Psoas muscle (tissue), 8 donors: ENCODE results near the gene SNCG. TPM values are rescaled to one million over a fixed set of nuclear protein-coding genes. Genes with fewer than 3 reads are reported as not detected.
"Not testable (repeated sequence)": the region's sequence is repeated elsewhere in the genome, so short reads cannot be mapped to it uniquely, and the experiment has no call there.

ENCODE experiments used
- ATAC-seq, 4 donors: fragments of 200-7000 bp; cut with Tn5 transposase; one replicate each; pipeline ENCODE4 v1.9.1; 2020; ENCODE audit warnings: moderate library complexity in 3 of 4, mild to moderate bottlenecking in 2 of 4
- DNase-seq, 2 donors: peaks; one replicate each; pipeline ENCODE4 v3.0.0-alpha.2; 2020
- H3K27ac ChIP-seq: fragments of 200-600 bp; one replicate; pipeline ENCODE4 v1.8.0; 2022
- H3K27me3 ChIP-seq, 3 donors: fragments of 200-600 bp in 1 of 3; one replicate each; pipeline versions ENCODE4 v1.6.1 to v1.8.0; 2013 to 2022; ENCODE audit warnings: low read length in 2 of 3, mild to moderate bottlenecking in 2 of 3, moderate library complexity in 1 of 3; ENCODE audit not compliant: insufficient read depth in 3 of 3
- H3K36me3 ChIP-seq, 2 donors: fragments of 200-600 bp in 1 of 2; one replicate each; pipeline versions ENCODE4 v1.6.1 to v1.8.0; 2013 to 2022; ENCODE audit warnings: low read depth in 1 of 2, mild to moderate bottlenecking in 1 of 2, moderate library complexity in 1 of 2; ENCODE audit not compliant: insufficient read depth in 1 of 2
- H3K4me1 ChIP-seq: fragments of 200-600 bp; one replicate; pipeline ENCODE4 v1.8.0; 2022
- H3K4me3 ChIP-seq: fragments of 200-600 bp; one replicate; pipeline ENCODE4 v1.8.0; 2022; ENCODE audit warnings: mild to moderate bottlenecking
- H3K9me3 ChIP-seq: fragments of 200-600 bp; one replicate; pipeline ENCODE4 v1.8.0; 2022
- CTCF ChIP-seq: fragments of 200-600 bp; IDR thresholded peaks from one replicate; pipeline ENCODE4 v1.8.0; 2022; ENCODE audit warnings: antibody characterized with exemption
- WGBS, 3 donors: extraction: QIAGEN DNeasy Blood & Tissue Kit; methylation state at CpG; one replicate each; pipeline versions ENCODE4 v1.1.6 to v1.1.7; 2013; 5-methylcytosine and 5-hydroxymethylcytosine counted together
- intact Hi-C, 2 donors: fragments of 100-400 bp; cut with DNase I; formaldehyde crosslinking; loops; one replicate each; pipeline versions ENCODE4 v1.11.0 to v1.14.2; 2022
- polyA plus RNA-seq, 3 donors: library from polyadenylated mRNA; stranded (reverse); fragments of 200-250 nt; gene quantifications; one replicate each; pipeline ENCODE4 v1.2.3, GENCODE V29; 2013
- total RNA-seq, 4 donors: library from RNA; stranded (reverse); fragmentation: NEBNext Ultra II Directional in 2 of 4; extraction: Animal tissue kit (Norgen Biotek cat#: 25700) in 2 of 4; gene quantifications; one replicate each; pipeline versions ENCODE4 v1.2.1 to v1.2.4, GENCODE V29; 2021 to 2023
- donor health status: healthy with polysubstance abuse.
- donor health status: DM: no; HTN: no; CAD: no; lungs with moderate emphysema.
- donor health status: Bipolar disorder and iron deficiency.
- donor health status: healthy.
- donor health status: DM: yes; HTN: yes; CAD: no.
- donor health status: DM: no; HTN: no; CAD: no.
- donor health status: DM: no; HTN: no; CAD: no.
- donor health status: DM: yes; HTN: yes; CAD: no.

Gene SNCG
- total and polyA plus RNA-seq, 7 donors = 5.8 to 21.3 (median 11.0) TPM

GRCh38 chr10:86946213-86947155 is 11.9 kb upstream of the SNCG start:
- Histone ChIP-seq H3K27me3 (no peaks in the 10 kb centered on the region), H3K4me1 (peaks cover 6% of the 10 kb centered on the region), H3K9me3 (no peaks in the 10 kb centered on the region), H3K27ac (no peak overlapping the region), H3K4me3 (no peak overlapping the region), H3K36me3 (no peaks in the 10 kb centered on the region)
- no peak for ATAC-seq
- WGBS, 3 donors = 68 to 75% (median 69%) methylated on average over 13 of the region's 13 CpGs
- intact Hi-C loops = no loop called here
- peak; percentile 37 to 67 for DNase-seq
- TF ChIP-seq CTCF = no peak

- H3K9me3 ChIP-seq, DNase-seq, H3K36me3 ChIP-seq, H3K4me3 ChIP-seq, H3K27ac ChIP-seq, H3K4me1 ChIP-seq, intact Hi-C loops, ATAC-seq, H3K27me3 ChIP-seq: not testable (repeated sequence)
- 84 to 96% (median 93%) methylated on average over 4 of the region's 4 CpGs for WGBS, 3 donors
Measured at GRCh38 chr10:86947806-86948205, 10.6 kb upstream of the SNCG start.

- no peak for ATAC-seq
- H3K4me1 ChIP-seq = peaks cover 3% of the 10 kb centered on the region
- no peaks in the 10 kb centered on the region for H3K36me3 ChIP-seq
- no peak overlapping the region for H3K4me3 ChIP-seq
- DNase-seq = no peak
- intact Hi-C loops = no loop called here
- no peaks in the 10 kb centered on the region for H3K27me3 ChIP-seq
- H3K27ac ChIP-seq = no peak overlapping the region
- no peak for TF ChIP-seq CTCF
- WGBS, 3 donors = 52 to 78% (median 60%) methylated on average over 1 of the region's 1 CpG
- H3K9me3 ChIP-seq = no peaks in the 10 kb centered on the region
Measured at GRCh38 chr10:86950349-86950748, 8.1 kb upstream of the SNCG start.

- H3K9me3 ChIP-seq = no peaks in the 10 kb centered on the region
- no peaks in the 10 kb centered on the region for H3K27me3 ChIP-seq
- no peak overlapping the region for H3K4me3 ChIP-seq
- TF ChIP-seq CTCF = no peak
- intact Hi-C loops = no loop called here
- H3K4me1 ChIP-seq = no peaks in the 10 kb centered on the region
- ATAC-seq = no peak
- no peaks in the 10 kb centered on the region for H3K36me3 ChIP-seq
- peak in 1 of 2 donors; percentile 2 for DNase-seq
- H3K27ac ChIP-seq = no peak overlapping the region
Measured at GRCh38 chr10:86951184-86951761, 7.1 kb upstream of the SNCG start.

- H3K4me1 ChIP-seq = no peaks in the 10 kb centered on the region
- intact Hi-C loops = no loop called here
- no peaks in the 10 kb centered on the region for H3K9me3 ChIP-seq
- no peak overlapping the region for H3K4me3 ChIP-seq
- no peak overlapping the region for H3K27ac ChIP-seq
- no peak for TF ChIP-seq CTCF
- H3K36me3 ChIP-seq = no peaks in the 10 kb centered on the region
- no peaks in the 10 kb centered on the region for H3K27me3 ChIP-seq
- DNase-seq (peak in 1 of 2 donors; percentile 13), ATAC-seq (no peak)
- 81 to 90% (median 81%) methylated on average over 7 of the region's 7 CpGs for WGBS, 3 donors
Measured at GRCh38 chr10:86952106-86952505, 6.3 kb upstream of the SNCG start.

- H3K27me3 ChIP-seq, H3K27ac ChIP-seq, H3K4me1 ChIP-seq, ATAC-seq, H3K4me3 ChIP-seq, intact Hi-C loops, DNase-seq, H3K36me3 ChIP-seq, H3K9me3 ChIP-seq: not testable (repeated sequence)
- WGBS, 3 donors = 94 to 98% (median 95%) methylated on average over 10 of the region's 10 CpGs
Measured at GRCh38 chr10:86952697-86953096, 5.7 kb upstream of the SNCG start.
